ENCODE data around the gene NHSL2.

The NHSL2 gene

DNA sequence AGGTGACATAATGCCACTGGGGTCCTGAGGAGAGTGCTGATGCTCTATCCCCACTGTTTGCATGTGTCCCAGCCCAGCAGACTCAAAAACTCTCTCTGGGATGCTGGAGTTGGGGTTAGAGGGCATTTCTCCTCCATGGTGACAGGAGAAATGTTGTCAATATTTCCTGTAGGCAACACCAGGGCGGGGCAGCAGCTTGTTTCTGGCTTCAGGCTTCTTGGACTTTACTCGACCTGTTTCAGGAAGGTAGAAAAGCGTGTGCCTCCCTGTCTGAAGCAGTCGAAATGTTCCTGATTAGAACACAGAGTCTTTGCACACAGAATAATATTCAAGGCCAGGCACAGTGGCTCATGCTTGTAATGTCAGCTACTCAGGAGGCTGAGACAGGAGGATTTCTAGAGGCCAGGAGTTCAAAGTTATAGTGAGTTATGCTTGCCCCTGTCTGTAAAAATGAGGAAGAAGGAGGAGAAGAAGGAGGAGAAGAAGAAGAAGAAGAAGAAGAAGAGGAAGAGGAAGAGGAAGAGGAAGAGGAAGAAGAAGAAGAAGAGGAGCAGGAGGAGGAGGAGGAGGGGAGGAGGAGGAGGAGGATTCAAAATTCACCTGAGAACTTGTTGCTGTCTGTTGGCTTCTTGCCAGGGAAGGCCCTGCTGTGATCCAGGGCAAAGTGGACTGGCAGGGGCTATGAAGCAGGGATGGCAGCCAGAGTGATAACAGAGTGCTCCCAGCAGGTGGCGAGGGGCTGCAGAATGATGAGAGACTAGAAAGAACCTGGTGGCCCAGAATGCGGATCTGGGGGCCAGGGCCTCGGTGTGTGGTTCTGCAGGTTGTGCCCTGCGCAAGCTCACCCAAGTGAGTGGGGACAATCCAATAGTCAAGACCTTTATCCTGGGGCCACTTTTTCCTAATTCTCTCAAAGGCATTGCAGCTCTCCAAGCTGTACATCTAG is 138.1 kb downstream of the NHSL2 start:
- no peak for TF ChIP-seq YY1 (IDR thresholded peaks at IDR 0.05; ENCODE audit: insufficient read depth, insufficient read length)
- no peak for TF ChIP-seq SUZ12 (IDR thresholded peaks at IDR 0.05; ENCODE audit: extremely low read depth, insufficient read depth, insufficient read length)
- no peak for TF ChIP-seq ZNF274 (IDR thresholded peaks at IDR 0.05; ENCODE audit: low read depth, low read length)
- H3K9me3 ChIP-seq (ENCODE audit: insufficient read depth, low read length): no peaks in the 10 kb centered on the region
- peaks cover 15% of the 10 kb centered on the region for H3K4me1 ChIP-seq (ENCODE audit: insufficient read depth, insufficient read length)

GRCh38 chrX:72050011-72050410 is 139.4 kb downstream of the NHSL2 start:
- Histone ChIP-seq H3K9ac (ENCODE audit: insufficient read length, low read depth) (no peak overlapping the region), H3K36me3 (ENCODE audit: insufficient read depth, insufficient read length, low read length) (peaks cover 2% of the 10 kb centered on the region), H3K27me3 (ENCODE audit: insufficient read depth, insufficient read length) (no peaks in the 10 kb centered on the region), H3K4me3 (ENCODE audit: insufficient read length, low read depth) (no peak overlapping the region), H3K9me3 (ENCODE audit: insufficient read depth, low read length) (no peaks in the 10 kb centered on the region), H3K4me1 (ENCODE audit: insufficient read depth, insufficient read length) (peaks cover 15% of the 10 kb centered on the region)
- TF ChIP-seq SUZ12 (IDR thresholded peaks at IDR 0.05; ENCODE audit: extremely low read depth, insufficient read depth, insufficient read length) (no peak), ZNF274 (IDR thresholded peaks at IDR 0.05; ENCODE audit: low read depth, low read length) (no peak), YY1 (IDR thresholded peaks at IDR 0.05; ENCODE audit: insufficient read depth, insufficient read length) (no peak)
- no peak for DNase-seq (ENCODE audit: low read depth, low spot score)

More for the DNA sequence above, 138.1 kb downstream of the NHSL2 start:
- no peak for DNase-seq (ENCODE audit: low read depth, low spot score)
- Histone ChIP-seq H3K4me3 (ENCODE audit: insufficient read length, low read depth) (no peak overlapping the region), H3K27me3 (ENCODE audit: insufficient read depth, insufficient read length) (no peaks in the 10 kb centered on the region), H3K9ac (ENCODE audit: insufficient read length, low read depth) (no peak overlapping the region), H3K36me3 (ENCODE audit: insufficient read depth, insufficient read length, low read length) (peaks cover 2% of the 10 kb centered on the region)

GRCh38 chrX:72051589-72051988 is 140.9 kb downstream of the NHSL2 start:
- H3K4me3 ChIP-seq (ENCODE audit: insufficient read length, low read depth): no peak overlapping the region
- H3K36me3 ChIP-seq (ENCODE audit: insufficient read depth, insufficient read length, low read length): peaks cover 2% of the 10 kb centered on the region
- TF ChIP-seq SUZ12 (IDR thresholded peaks at IDR 0.05; ENCODE audit: extremely low read depth, insufficient read depth, insufficient read length) (no peak), YY1 (IDR thresholded peaks at IDR 0.05; ENCODE audit: insufficient read depth, insufficient read length) (no peak), ZNF274 (IDR thresholded peaks at IDR 0.05; ENCODE audit: low read depth, low read length) (no peak)
- H3K9ac ChIP-seq (ENCODE audit: insufficient read length, low read depth): no peak overlapping the region
- no peak for DNase-seq (ENCODE audit: low read depth, low spot score)
- H3K9me3 ChIP-seq (ENCODE audit: insufficient read depth, low read length): no peaks in the 10 kb centered on the region
- no peaks in the 10 kb centered on the region for H3K27me3 ChIP-seq (ENCODE audit: insufficient read depth, insufficient read length)
- H3K4me1 ChIP-seq (ENCODE audit: insufficient read depth, insufficient read length): peaks cover 6% of the 10 kb centered on the region

DNA sequence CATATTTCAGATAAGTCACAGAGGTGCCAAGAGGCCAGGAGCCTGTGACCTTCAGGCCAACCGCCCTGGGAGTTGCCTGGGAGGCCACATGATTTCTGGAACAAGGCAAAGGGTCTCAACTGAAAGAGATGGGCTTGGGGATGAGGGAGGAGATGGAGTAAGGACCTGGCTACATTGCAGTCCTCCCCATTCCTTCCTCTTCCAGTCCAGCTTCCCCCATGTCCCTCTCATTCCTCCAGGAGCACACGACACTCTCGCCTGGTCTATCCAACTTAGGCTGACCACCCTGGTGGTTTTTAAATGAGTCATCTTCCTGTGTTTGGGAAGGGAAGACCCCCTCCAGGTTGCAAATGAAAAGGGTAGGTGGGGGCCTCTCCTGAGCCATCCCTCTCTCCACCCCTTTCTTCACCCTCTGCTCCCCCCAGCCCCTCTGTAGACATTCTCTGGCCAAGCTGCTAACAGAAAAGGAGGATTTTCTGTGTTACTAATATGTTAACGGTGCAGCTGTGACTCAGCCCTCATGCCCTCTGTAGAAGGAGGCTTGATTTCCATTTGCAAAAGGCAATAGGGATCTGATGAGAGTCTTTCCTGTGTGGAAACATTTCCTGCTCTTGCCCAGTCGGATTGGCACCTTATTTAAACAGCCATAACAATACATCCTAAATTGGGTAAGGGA is 141.9 kb downstream of the NHSL2 start:
- H3K36me3 ChIP-seq (ENCODE audit: insufficient read depth, insufficient read length, low read length): peaks cover 2% of the 10 kb centered on the region
- peaks cover 6% of the 10 kb centered on the region for H3K4me1 ChIP-seq (ENCODE audit: insufficient read depth, insufficient read length)
- H3K27me3 ChIP-seq (ENCODE audit: insufficient read depth, insufficient read length): no peaks in the 10 kb centered on the region
- H3K4me3 ChIP-seq (ENCODE audit: insufficient read length, low read depth): no peak overlapping the region
- H3K9me3 ChIP-seq (ENCODE audit: insufficient read depth, low read length): no peaks in the 10 kb centered on the region
- no peak for TF ChIP-seq YY1 (IDR thresholded peaks at IDR 0.05; ENCODE audit: insufficient read depth, insufficient read length)
- no peak for TF ChIP-seq SUZ12 (IDR thresholded peaks at IDR 0.05; ENCODE audit: extremely low read depth, insufficient read depth, insufficient read length)
- no peak for TF ChIP-seq ZNF274 (IDR thresholded peaks at IDR 0.05; ENCODE audit: low read depth, low read length)
- no peak overlapping the region for H3K9ac ChIP-seq (ENCODE audit: insufficient read length, low read depth)
- peak; percentile 87 for DNase-seq (ENCODE audit: low read depth, low spot score)

DNA sequence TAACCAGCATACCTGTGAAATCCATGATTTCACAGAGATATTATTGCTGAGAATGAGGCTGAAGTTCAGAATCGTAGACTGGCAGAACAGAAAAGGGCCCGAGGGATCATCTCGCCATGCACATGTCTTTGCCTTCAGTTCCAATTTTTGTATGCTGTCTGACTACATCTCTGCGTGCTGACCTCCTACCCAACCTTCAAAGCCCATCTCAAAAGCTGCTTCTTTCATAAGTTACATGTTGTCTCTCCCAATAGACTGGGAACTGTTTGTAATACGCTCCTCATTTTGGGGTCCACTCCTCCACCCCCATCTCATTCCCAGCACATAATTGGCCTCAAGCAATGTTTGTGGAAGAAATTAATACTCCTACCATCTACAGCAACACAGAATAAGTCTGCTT is 142.9 kb downstream of the NHSL2 start:
- Histone ChIP-seq H3K4me1 (ENCODE audit: insufficient read depth, insufficient read length) (peaks cover 6% of the 10 kb centered on the region), H3K4me3 (ENCODE audit: insufficient read length, low read depth) (no peak overlapping the region), H3K36me3 (ENCODE audit: insufficient read depth, insufficient read length, low read length) (no peaks in the 10 kb centered on the region), H3K9ac (ENCODE audit: insufficient read length, low read depth) (no peak overlapping the region), H3K27me3 (ENCODE audit: insufficient read depth, insufficient read length) (no peaks in the 10 kb centered on the region), H3K9me3 (ENCODE audit: insufficient read depth, low read length) (no peaks in the 10 kb centered on the region)
- no peak for TF ChIP-seq SUZ12 (IDR thresholded peaks at IDR 0.05; ENCODE audit: extremely low read depth, insufficient read depth, insufficient read length)
- TF ChIP-seq ZNF274 (IDR thresholded peaks at IDR 0.05; ENCODE audit: low read depth, low read length): no peak
- no peak for TF ChIP-seq YY1 (IDR thresholded peaks at IDR 0.05; ENCODE audit: insufficient read depth, insufficient read length)
- DNase-seq (ENCODE audit: low read depth, low spot score): no peak

DNA sequence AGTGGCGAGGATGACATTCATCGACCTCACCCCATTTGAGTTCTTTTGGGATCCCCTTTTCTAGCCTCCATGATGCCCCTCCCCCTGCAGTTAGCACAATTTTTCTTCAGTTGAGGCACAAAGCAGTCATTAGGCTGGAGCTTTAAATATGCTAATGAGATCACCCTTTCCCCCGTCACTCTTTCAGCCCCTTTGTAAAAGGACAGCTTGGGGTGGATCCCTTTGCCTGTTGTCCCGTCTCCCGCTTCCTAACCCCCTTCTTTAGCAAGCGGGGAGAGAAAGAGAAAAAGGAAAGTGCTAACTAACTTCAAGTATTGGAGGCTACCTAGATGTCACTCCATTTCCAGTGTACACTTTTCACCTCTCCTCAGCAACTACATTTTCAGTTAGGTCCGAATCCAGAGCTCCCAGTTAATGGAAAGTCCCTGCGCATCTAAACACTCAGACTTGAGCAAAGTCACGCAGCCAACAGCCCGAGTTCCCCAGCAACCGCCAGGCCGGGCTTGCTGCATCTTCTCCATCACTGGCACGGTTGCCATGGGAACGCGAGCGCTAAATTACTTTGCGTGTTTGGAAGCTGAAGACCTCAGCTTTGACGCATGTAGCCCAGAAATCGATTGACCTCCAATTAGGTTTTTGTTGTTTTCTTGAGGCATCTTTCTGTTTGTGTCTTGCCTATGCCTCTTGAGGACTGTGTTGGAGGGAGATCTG is 144.3 kb downstream of the NHSL2 start:
- H3K4me3 ChIP-seq (ENCODE audit: insufficient read length, low read depth): no peak overlapping the region
- peaks cover 6% of the 10 kb centered on the region for H3K4me1 ChIP-seq (ENCODE audit: insufficient read depth, insufficient read length)
- H3K9ac ChIP-seq (ENCODE audit: insufficient read length, low read depth): peak overlapping the region; percentile 33
- H3K36me3 ChIP-seq (ENCODE audit: insufficient read depth, insufficient read length, low read length): no peaks in the 10 kb centered on the region
- H3K9me3 ChIP-seq (ENCODE audit: insufficient read depth, low read length): no peaks in the 10 kb centered on the region
- DNase-seq (ENCODE audit: low read depth, low spot score): no peak
- no peaks in the 10 kb centered on the region for H3K27me3 ChIP-seq (ENCODE audit: insufficient read depth, insufficient read length)
- TF ChIP-seq YY1 (IDR thresholded peaks at IDR 0.05; ENCODE audit: insufficient read depth, insufficient read length) (no peak), SUZ12 (IDR thresholded peaks at IDR 0.05; ENCODE audit: extremely low read depth, insufficient read depth, insufficient read length) (no peak), ZNF274 (IDR thresholded peaks at IDR 0.05; ENCODE audit: low read depth, low read length) (no peak)

All from NT2/D1 (cell line).